ENCODE measurements around the gene CAD.

GRCh38 chr2:27237341-27237945 lies 20.3 kb downstream of the CAD start:
- TF ChIP-seq CTCF (IDR thresholded peaks at IDR 0.05; ENCODE audit: insufficient read depth, low read depth, low read length) (no peak), EZH2 (IDR thresholded peaks at IDR 0.05; ENCODE audit: insufficient read depth, low read length) (no peak)

Data from astrocyte (in vitro differentiated cells and primary cell).